HEK293 (cell line): ENCODE results near the gene CHI3L1.
"Not testable (repeated sequence)": the region's sequence is repeated elsewhere in the genome, so short reads cannot be mapped to it uniquely, and the experiment has no call there.

Experiments used
- CTCF ChIA-PET: fragments of 350-600 bp; formaldehyde crosslinking; extraction: SDS; loops from one replicate; lab custom pipeline; 2021; ENCODE audit warnings: antibody characterized with exemption; lab: Yijun Ruan, JAX
- POLR2A ChIA-PET: fragments of 300-600 bp; formaldehyde crosslinking; extraction: SDS; loops from one replicate; lab custom pipeline; 2020; ENCODE audit warnings: antibody characterized with exemption, inconsistent platforms; lab: Yijun Ruan, JAX
- H3K27ac ChIP-seq: fragments of 200-500 bp; sonication (Bioruptor generic); 2 replicates; pipeline ENCODE4 v1.5.1; 2014; ENCODE audit warnings: low read depth, low read length, control low read depth, inconsistent platforms; ENCODE audit errors: extremely low read depth
- H3K36me3 ChIP-seq, 2 experiments: fragments of 200-500 bp in 1 of 2; sonication (Bioruptor generic) in 1 of 2; 1 replicate in 1 of 2; 2 replicates in 1 of 2; pipeline ENCODE4 v1.5.1; 2014 to 2017; ENCODE audit warnings: inconsistent platforms in 2 of 2, low read length in 2 of 2; ENCODE audit not compliant: control insufficient read depth in 2 of 2, insufficient read depth in 1 of 2
- H3K4me1 ChIP-seq: fragments of 200-500 bp; sonication (Bioruptor generic); 2 replicates; pipeline ENCODE4 v1.5.1; 2014; ENCODE audit warnings: mild to moderate bottlenecking, low read length, inconsistent platforms; ENCODE audit not compliant: control insufficient read depth, insufficient read depth
- H3K4me3 ChIP-seq: 2 replicates; pipeline ENCODE4 v1.5.1; 2011; ENCODE audit warnings: low read depth, mild to moderate bottlenecking, control low read depth, low read length, moderate library complexity
- H3K9me3 ChIP-seq: fragments of 200-500 bp; sonication (Bioruptor generic); 2 replicates; pipeline ENCODE4 v1.5.1; 2014; ENCODE audit warnings: low read depth, low read length, inconsistent platforms; ENCODE audit not compliant: control insufficient read depth, insufficient read depth
- EGR2 ChIP-seq: fragments of 450-650 bp; formaldehyde crosslinking; IDR thresholded peaks from 2 replicates; pipeline ENCODE4 v1.5.1; 2016; ENCODE audit warnings: low read depth, missing biosample characterization, missing genetic modification characterization
- HOXC10 ChIP-seq: sonication (generic); formaldehyde crosslinking; IDR thresholded peaks from 2 replicates; pipeline ENCODE4 v1.8.1; 2023; ENCODE audit warnings: mild to moderate bottlenecking, missing genetic modification reagents
- HOXD13 ChIP-seq: sonication (generic); formaldehyde crosslinking; IDR thresholded peaks from 2 replicates; pipeline ENCODE4 v1.8.0; 2022; ENCODE audit warnings: missing genetic modification reagents, borderline replicate concordance
- SCRT2 ChIP-seq: fragments of 450-650 bp; formaldehyde crosslinking; IDR thresholded peaks from 2 replicates; pipeline ENCODE4 v1.5.1; 2016; ENCODE audit warnings: missing biosample characterization, missing genetic modification characterization
- SETDB1 ChIP-seq: IDR thresholded peaks from one replicate; pipeline ENCODE4 v1.6.1; 2017; ENCODE audit warnings: mild to moderate bottlenecking, low read length, moderate library complexity, mixed read lengths; ENCODE audit not compliant: insufficient read length
- YY1 ChIP-seq: fragments of 450-650 bp; formaldehyde crosslinking; IDR thresholded peaks from 2 replicates; pipeline ENCODE4 v1.5.1; 2018; ENCODE audit warnings: missing biosample characterization, missing genetic modification characterization
- ZFHX2 ChIP-seq: fragments of 450-650 bp; formaldehyde crosslinking; conservative IDR thresholded peaks from 2 replicates; pipeline ENCODE4 v1.5.1; 2016; ENCODE audit warnings: missing biosample characterization, missing genetic modification characterization
- ZNF132 ChIP-seq: fragments of 450-650 bp; formaldehyde crosslinking; IDR thresholded peaks from 2 replicates; pipeline ENCODE4 v1.5.1; 2017; ENCODE audit warnings: missing biosample characterization, missing genetic modification characterization, borderline replicate concordance
- ZNF174 ChIP-seq: fragments of 450-650 bp; formaldehyde crosslinking; IDR thresholded peaks from 2 replicates; pipeline ENCODE4 v1.5.0; 2017; ENCODE audit warnings: missing biosample characterization, mild to moderate bottlenecking, missing genetic modification characterization
- ZNF248 ChIP-seq: fragments of 450-650 bp; formaldehyde crosslinking; IDR thresholded peaks from 2 replicates; pipeline ENCODE4 v1.5.1; 2017; ENCODE audit warnings: missing biosample characterization, missing genetic modification characterization
- ZNF274 ChIP-seq, 2 experiments: fragments of 200-500 bp in 1 of 2; fragments of 450-650 bp in 1 of 2; sonication (Bioruptor generic) in 1 of 2; formaldehyde crosslinking in 1 of 2; IDR thresholded peaks; 2 replicates each; pipeline versions ENCODE4 v1.5.1 to v1.6.1; 2014 to 2016; ENCODE audit warnings: borderline replicate concordance in 1 of 2, inconsistent platforms in 1 of 2, low read length in 1 of 2, missing biosample characterization in 1 of 2, missing genetic modification characterization in 1 of 2
- ZNF366 ChIP-seq: fragments of 450-650 bp; formaldehyde crosslinking; conservative IDR thresholded peaks from 2 replicates; pipeline ENCODE4 v1.5.1; 2016; ENCODE audit warnings: missing biosample characterization, missing genetic modification characterization
- ZNF394 ChIP-seq: fragments of 450-650 bp; formaldehyde crosslinking; IDR thresholded peaks from 2 replicates; pipeline ENCODE4 v1.5.1; 2016; ENCODE audit warnings: missing biosample characterization, missing genetic modification characterization, mild to moderate bottlenecking, moderate library complexity, borderline replicate concordance
- ZNF549 ChIP-seq: fragments of 450-650 bp; IDR thresholded peaks from 2 replicates; pipeline ENCODE4 v1.5.1; 2018; ENCODE audit warnings: missing biosample characterization, missing genetic modification characterization, mild to moderate bottlenecking, inconsistent platforms, moderate library complexity
- ZNF555 ChIP-seq: fragments of 450-650 bp; formaldehyde crosslinking; conservative IDR thresholded peaks from 2 replicates; pipeline ENCODE4 v1.5.1; 2017; ENCODE audit warnings: missing biosample characterization, mild to moderate bottlenecking, missing genetic modification characterization, inconsistent platforms
- ZNF561 ChIP-seq: fragments of 450-650 bp; IDR thresholded peaks from 2 replicates; pipeline ENCODE4 v1.5.1; 2018; ENCODE audit warnings: missing biosample characterization, missing genetic modification characterization, borderline replicate concordance
- ZSCAN30 ChIP-seq: fragments of 450-650 bp; IDR thresholded peaks from 2 replicates; pipeline ENCODE4 v1.5.1; 2018; ENCODE audit warnings: missing biosample characterization, mild to moderate bottlenecking, missing genetic modification characterization, moderate library complexity
- TF ChIP-seq, protein P1 (sequence below): sonication (generic); formaldehyde crosslinking; IDR thresholded peaks from 2 replicates; pipeline ENCODE4 v1.8.1; 2022; ENCODE audit warnings: mild to moderate bottlenecking, moderate library complexity, missing genetic modification reagents
- TF ChIP-seq, protein P2 (sequence below): fragments of 450-650 bp; formaldehyde crosslinking; IDR thresholded peaks from 2 replicates; pipeline ENCODE4 v1.5.1; 2017; ENCODE audit warnings: missing biosample characterization, missing genetic modification characterization
- TF ChIP-seq, protein P3 (sequence below): fragments of 450-650 bp; formaldehyde crosslinking; IDR thresholded peaks from 2 replicates; pipeline ENCODE4 v1.5.1; 2016; ENCODE audit warnings: missing biosample characterization, missing genetic modification characterization
- TF ChIP-seq, protein P4 (sequence below): fragments of 450-650 bp; formaldehyde crosslinking; IDR thresholded peaks from 2 replicates; pipeline ENCODE4 v1.5.1; 2017; ENCODE audit warnings: missing biosample characterization, missing genetic modification characterization
- TF ChIP-seq, protein P5 (sequence below): fragments of 450-650 bp; formaldehyde crosslinking; IDR thresholded peaks from 2 replicates; pipeline ENCODE4 v1.5.1; 2016; ENCODE audit warnings: missing biosample characterization, missing genetic modification characterization

Gene CHI3L1

DNA sequence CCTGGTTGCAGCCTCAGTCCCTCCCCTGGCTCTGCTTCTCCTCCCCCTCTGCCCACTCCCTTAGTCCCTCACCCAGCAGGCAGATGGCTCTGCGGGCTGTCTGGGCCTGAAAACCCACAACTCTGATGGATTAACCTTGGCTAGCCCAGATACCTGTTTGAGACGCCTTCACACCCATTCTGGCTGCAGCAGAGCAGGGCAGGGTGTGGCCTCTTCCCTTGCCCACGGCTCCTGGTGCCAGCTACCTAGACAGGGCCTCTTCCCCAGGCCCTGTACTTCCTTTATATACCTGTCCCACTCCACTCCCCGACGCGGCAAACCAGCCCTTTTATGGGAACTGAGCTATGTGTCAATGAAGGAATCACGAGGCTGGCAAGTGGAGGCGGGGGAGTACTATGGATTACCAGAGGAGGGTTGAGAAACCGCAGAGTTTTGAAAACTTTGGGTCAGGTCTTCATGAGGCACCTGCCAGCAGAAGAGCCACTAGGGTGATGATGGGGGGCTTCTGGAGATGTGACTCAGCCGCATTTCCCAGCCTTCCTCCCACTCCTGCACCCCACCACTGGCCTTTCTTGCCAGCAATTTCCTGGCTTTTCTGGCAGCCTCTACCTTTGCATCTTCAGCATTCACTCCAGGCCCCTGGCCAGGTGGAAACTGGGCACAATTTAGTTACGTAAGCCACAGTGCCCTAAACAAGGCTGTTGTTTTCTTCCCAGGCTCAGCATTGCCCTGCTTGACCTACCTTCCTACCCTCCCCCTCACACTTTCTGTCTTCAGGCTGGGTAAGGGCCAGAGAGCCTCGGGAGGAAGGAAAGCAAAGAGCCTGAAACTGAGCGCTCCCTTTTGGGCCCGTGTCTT, at the start of gene CHI3L1:
TSS of gene CHI3L1 (minus strand) at position 259 of the 858 bp plus-strand sequence. CDS start at position 178, 81 bp downstream.
- POLR2A ChIA-PET, result no interaction called here
- Histone ChIP-seq H3K4me1 (no peaks in the 10 kb centered on the region), H3K4me3 (no peak within 1 kb of the TSS), H3K27ac (no peak within 1 kb of the TSS), H3K9me3 (no peaks in the 10 kb centered on the region), H3K36me3 (no peaks in the 10 kb centered on the region)
- CTCF ChIA-PET, result interaction anchor here (0.5 to 2.8 kb wide), 5 partner anchors 9 to 159 kb away, joined by 3 to 20 read pairs (median 3); no protein-coding TSS in a partner anchor
- peak; percentile 40 for TF ChIP-seq ZFHX2
- TF ChIP-seq, protein P1, sequence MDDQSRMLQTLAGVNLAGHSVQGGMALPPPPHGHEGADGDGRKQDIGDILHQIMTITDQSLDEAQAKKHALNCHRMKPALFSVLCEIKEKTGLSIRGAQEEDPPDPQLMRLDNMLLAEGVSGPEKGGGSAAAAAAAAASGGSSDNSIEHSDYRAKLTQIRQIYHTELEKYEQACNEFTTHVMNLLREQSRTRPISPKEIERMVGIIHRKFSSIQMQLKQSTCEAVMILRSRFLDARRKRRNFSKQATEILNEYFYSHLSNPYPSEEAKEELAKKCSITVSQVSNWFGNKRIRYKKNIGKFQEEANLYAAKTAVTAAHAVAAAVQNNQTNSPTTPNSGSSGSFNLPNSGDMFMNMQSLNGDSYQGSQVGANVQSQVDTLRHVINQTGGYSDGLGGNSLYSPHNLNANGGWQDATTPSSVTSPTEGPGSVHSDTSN (CRISPR knock-in tag), result no peak
- peak; percentile 64 for TF ChIP-seq EGR2 (tag by site-specific recombination)

DNA sequence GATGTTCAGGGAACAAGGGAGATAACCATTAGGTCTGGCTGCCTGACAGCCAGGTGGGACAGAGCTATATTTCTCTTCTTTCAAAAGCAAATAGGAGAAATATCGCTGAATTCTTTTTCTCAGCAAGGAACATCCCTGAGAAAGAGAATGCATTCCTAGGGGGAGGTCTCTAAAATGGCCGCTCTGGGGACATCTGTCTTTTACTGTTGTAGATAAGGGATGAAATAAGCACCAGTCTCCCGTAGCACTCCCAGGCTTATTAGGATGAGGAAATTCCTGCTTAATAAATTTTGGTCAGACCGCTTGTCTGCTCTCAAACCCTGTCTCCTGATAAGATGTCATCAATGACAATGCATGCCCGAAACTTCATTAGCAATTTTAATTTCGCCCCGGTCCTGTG, 48.4 kb upstream of the CHI3L1 start:
- H3K4me3 ChIP-seq, H3K27ac ChIP-seq, H3K4me1 ChIP-seq, H3K36me3 ChIP-seq: not testable (repeated sequence)
- TF ChIP-seq SETDB1, result peak; percentile 60
- TF ChIP-seq, all 188 proteins: peak for 1; not testable (repeated sequence) for 187
- POLR2A ChIA-PET, H3K9me3 ChIP-seq: not testable (repeated sequence)
- CTCF ChIA-PET, result interaction anchor here (3.3 kb wide), 1 partner anchor 33 kb away, joined by 20 read pairs; no protein-coding TSS in a partner anchor

DNA sequence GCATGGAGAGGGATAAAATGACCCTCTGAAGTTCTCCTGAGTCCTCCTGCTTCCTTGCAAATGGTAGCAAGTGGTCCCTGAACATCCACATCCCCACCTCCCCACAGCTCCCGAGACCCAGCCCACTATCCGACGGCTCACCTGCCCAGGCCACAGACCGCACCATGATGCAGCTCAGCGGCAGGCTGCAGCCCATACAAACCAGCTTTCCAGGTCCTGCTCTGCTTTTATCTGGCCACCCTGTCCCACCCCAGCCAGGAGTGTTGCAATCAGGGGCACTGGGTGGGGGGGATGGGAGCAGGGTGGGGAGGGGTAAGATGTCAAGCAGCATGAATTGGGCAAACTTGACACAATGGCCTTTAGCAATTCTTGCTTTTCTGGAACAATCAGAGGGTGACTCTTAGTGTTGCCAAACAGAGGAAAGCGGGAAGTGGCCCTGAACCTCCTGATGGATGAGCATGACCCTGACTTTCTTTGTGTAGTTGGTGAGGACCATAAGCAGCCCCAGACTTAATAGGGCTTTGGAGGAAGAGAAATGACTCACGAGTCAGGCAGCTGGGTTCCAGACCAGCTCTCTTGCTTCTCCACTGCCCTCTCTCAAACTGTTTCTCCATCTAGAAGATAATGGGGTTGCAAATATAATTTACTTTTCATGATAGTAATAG, 43.1 kb upstream of the CHI3L1 start, which contains the start of gene CHIT1:
TSS of gene CHIT1 (minus strand) at position 203 of the 665 bp plus-strand sequence. CDS start at position 166, 37 bp downstream.
- Histone ChIP-seq H3K27ac (no peak within 1 kb of the TSS), H3K4me1 (no peaks in the 10 kb centered on the region), H3K36me3 (no peaks in the 10 kb centered on the region), H3K9me3 (no peaks in the 10 kb centered on the region), H3K4me3 (no peak within 1 kb of the TSS)
- ChIA-PET POLR2A (no interaction called here), CTCF (no interaction called here)
- no peak for TF ChIP-seq YY1 (tag by site-specific recombination)
- TF ChIP-seq SETDB1, result no peak
- TF ChIP-seq HOXC10 (CRISPR knock-in tag), result no peak
- TF ChIP-seq, protein P2, sequence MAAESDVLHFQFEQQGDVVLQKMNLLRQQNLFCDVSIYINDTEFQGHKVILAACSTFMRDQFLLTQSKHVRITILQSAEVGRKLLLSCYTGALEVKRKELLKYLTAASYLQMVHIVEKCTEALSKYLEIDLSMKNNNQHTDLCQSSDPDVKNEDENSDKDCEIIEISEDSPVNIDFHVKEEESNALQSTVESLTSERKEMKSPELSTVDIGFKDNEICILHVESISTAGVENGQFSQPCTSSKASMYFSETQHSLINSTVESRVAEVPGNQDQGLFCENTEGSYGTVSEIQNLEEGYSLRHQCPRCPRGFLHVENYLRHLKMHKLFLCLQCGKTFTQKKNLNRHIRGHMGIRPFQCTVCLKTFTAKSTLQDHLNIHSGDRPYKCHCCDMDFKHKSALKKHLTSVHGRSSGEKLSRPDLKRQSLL (tag by site-specific recombination), result no peak
- TF ChIP-seq, protein P3, sequence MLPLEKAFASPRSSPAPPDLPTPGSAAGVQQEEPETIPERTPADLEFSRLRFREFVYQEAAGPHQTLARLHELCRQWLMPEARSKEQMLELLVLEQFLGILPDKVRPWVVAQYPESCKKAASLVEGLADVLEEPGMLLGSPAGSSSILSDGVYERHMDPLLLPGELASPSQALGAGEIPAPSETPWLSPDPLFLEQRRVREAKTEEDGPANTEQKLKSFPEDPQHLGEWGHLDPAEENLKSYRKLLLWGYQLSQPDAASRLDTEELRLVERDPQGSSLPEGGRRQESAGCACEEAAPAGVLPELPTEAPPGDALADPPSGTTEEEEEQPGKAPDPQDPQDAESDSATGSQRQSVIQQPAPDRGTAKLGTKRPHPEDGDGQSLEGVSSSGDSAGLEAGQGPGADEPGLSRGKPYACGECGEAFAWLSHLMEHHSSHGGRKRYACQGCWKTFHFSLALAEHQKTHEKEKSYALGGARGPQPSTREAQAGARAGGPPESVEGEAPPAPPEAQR (tag by site-specific recombination), result no peak
- no peak for TF ChIP-seq ZNF132 (tag by site-specific recombination)
- no peak for TF ChIP-seq HOXD13 (CRISPR knock-in tag)
- TF ChIP-seq ZSCAN30 (tag by site-specific recombination), result no peak
- TF ChIP-seq ZNF555 (tag by site-specific recombination), result no peak
- TF ChIP-seq ZNF394 (tag by site-specific recombination), result no peak
- TF ChIP-seq ZNF174 (tag by site-specific recombination), result no peak
- no peak for TF ChIP-seq ZNF561 (tag by site-specific recombination)
- TF ChIP-seq, protein P4, sequence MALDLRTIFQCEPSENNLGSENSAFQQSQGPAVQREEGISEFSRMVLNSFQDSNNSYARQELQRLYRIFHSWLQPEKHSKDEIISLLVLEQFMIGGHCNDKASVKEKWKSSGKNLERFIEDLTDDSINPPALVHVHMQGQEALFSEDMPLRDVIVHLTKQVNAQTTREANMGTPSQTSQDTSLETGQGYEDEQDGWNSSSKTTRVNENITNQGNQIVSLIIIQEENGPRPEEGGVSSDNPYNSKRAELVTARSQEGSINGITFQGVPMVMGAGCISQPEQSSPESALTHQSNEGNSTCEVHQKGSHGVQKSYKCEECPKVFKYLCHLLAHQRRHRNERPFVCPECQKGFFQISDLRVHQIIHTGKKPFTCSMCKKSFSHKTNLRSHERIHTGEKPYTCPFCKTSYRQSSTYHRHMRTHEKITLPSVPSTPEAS, result no peak
- no peak for TF ChIP-seq ZNF248 (tag by site-specific recombination)
- TF ChIP-seq ZNF366 (tag by site-specific recombination), result no peak
- TF ChIP-seq ZNF549 (tag by site-specific recombination), result no peak
- TF ChIP-seq, protein P5, sequence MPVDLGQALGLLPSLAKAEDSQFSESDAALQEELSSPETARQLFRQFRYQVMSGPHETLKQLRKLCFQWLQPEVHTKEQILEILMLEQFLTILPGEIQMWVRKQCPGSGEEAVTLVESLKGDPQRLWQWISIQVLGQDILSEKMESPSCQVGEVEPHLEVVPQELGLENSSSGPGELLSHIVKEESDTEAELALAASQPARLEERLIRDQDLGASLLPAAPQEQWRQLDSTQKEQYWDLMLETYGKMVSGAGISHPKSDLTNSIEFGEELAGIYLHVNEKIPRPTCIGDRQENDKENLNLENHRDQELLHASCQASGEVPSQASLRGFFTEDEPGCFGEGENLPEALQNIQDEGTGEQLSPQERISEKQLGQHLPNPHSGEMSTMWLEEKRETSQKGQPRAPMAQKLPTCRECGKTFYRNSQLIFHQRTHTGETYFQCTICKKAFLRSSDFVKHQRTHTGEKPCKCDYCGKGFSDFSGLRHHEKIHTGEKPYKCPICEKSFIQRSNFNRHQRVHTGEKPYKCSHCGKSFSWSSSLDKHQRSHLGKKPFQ (tag by site-specific recombination), result no peak
- TF ChIP-seq ZNF274 (IDR thresholded peaks at IDR 0.05; ENCODE audit: low read length), result no peak
- no peak for TF ChIP-seq ZNF274 (tag by site-specific recombination; IDR thresholded peaks at IDR 0.05; ENCODE audit: borderline replicate concordance)
- TF ChIP-seq SCRT2, result no peak
